ENCODE data around the gene METTL25. TPM values are rescaled to one million over a fixed set of nuclear protein-coding genes. Genes with fewer than 3 reads are reported as not detected.

The METTL25 gene
- total RNA-seq, 1 experiment from 2014 or later = 3.5 TPM

GRCh38 chr12:82357340-82357739, 989 bp upstream of the METTL25 start:
- TF ChIP-seq, protein P1, sequence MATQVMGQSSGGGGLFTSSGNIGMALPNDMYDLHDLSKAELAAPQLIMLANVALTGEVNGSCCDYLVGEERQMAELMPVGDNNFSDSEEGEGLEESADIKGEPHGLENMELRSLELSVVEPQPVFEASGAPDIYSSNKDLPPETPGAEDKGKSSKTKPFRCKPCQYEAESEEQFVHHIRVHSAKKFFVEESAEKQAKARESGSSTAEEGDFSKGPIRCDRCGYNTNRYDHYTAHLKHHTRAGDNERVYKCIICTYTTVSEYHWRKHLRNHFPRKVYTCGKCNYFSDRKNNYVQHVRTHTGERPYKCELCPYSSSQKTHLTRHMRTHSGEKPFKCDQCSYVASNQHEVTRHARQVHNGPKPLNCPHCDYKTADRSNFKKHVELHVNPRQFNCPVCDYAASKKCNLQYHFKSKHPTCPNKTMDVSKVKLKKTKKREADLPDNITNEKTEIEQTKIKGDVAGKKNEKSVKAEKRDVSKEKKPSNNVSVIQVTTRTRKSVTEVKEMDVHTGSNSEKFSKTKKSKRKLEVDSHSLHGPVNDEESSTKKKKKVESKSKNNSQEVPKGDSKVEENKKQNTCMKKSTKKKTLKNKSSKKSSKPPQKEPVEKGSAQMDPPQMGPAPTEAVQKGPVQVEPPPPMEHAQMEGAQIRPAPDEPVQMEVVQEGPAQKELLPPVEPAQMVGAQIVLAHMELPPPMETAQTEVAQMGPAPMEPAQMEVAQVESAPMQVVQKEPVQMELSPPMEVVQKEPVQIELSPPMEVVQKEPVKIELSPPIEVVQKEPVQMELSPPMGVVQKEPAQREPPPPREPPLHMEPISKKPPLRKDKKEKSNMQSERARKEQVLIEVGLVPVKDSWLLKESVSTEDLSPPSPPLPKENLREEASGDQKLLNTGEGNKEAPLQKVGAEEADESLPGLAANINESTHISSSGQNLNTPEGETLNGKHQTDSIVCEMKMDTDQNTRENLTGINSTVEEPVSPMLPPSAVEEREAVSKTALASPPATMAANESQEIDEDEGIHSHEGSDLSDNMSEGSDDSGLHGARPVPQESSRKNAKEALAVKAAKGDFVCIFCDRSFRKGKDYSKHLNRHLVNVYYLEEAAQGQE (IDR thresholded peaks at IDR 0.05; ENCODE audit: insufficient read depth in 1 of 2, low read depth in 2 of 2, low read length in 1 of 2) = no peak
- TF ChIP-seq, protein P2, sequence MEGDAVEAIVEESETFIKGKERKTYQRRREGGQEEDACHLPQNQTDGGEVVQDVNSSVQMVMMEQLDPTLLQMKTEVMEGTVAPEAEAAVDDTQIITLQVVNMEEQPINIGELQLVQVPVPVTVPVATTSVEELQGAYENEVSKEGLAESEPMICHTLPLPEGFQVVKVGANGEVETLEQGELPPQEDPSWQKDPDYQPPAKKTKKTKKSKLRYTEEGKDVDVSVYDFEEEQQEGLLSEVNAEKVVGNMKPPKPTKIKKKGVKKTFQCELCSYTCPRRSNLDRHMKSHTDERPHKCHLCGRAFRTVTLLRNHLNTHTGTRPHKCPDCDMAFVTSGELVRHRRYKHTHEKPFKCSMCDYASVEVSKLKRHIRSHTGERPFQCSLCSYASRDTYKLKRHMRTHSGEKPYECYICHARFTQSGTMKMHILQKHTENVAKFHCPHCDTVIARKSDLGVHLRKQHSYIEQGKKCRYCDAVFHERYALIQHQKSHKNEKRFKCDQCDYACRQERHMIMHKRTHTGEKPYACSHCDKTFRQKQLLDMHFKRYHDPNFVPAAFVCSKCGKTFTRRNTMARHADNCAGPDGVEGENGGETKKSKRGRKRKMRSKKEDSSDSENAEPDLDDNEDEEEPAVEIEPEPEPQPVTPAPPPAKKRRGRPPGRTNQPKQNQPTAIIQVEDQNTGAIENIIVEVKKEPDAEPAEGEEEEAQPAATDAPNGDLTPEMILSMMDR (IDR thresholded peaks at IDR 0.05) = no peak
- no peak for TF ChIP-seq POLR2AphosphoS5 (IDR thresholded peaks at IDR 0.05; ENCODE audit: low read depth, low read length)
- TF ChIP-seq TCF7L2 (IDR thresholded peaks at IDR 0.05; ENCODE audit: low read depth, low read length) = no peak
- TF ChIP-seq SIN3A (IDR thresholded peaks at IDR 0.05; ENCODE audit: borderline replicate concordance, insufficient read depth, low read depth, low read length) = no peak
- Histone ChIP-seq H3K4me3 (ENCODE audit: low read depth in 2 of 2, low read length in 2 of 2) (peak overlapping the region; percentile 99 to 100), H3K4me1 (ENCODE audit: control insufficient read depth, insufficient read depth, low read length) (peaks cover 8% of the 10 kb centered on the region), H3K27ac (ENCODE audit: low read length) (peak overlapping the region; percentile 98), H3K36me3 (ENCODE audit: control insufficient read depth, insufficient read depth, low read length) (peaks cover 46% of the 10 kb centered on the region), H3K9me3 (ENCODE audit: control insufficient read depth, insufficient read depth, low read depth, low read length) (no peaks in the 10 kb centered on the region), H3K27me3 (ENCODE audit: control insufficient read depth, insufficient read depth, low read length) (no peaks in the 10 kb centered on the region)
- no TSS peak for BruUV-seq (replicated peaks)
- in situ Hi-C loops (cut with HindIII; ENCODE audit: low pct_unique_long_range_greater_than_20kb, low sequenced_read_pairs) (no loop called here), intact Hi-C loops (cut with micrococcal nuclease; ENCODE audit: unreplicated experiment) (no loop called here)
- ChIA-PET CTCF (no interaction called here), POLR2A (no interaction called here)
- ATAC-seq = no peak
- no peak for DNase-seq (ENCODE audit: low read depth, low spot score)

DNA sequence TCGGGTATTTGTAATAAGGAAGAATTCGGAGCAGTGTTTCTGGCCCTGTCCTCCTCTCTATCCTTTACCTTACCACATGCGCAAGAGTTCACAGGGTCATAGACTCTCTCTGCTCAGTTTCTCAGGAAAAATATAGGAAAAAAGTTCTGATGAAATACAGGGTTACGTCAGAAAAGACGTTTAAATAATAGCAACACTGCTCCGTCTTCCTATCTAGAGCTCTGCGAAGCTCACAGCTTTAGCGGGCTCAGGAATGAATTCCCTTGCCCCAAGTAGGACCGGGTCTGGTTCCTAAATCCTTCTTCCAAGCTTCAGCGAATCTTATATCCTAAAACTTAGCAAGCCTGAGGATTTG, 507 bp upstream of the METTL25 start:
- Histone ChIP-seq H3K4me3 (ENCODE audit: low read depth in 2 of 2, low read length in 2 of 2) (peak overlapping the region; percentile 99 to 100), H3K9me3 (ENCODE audit: control insufficient read depth, insufficient read depth, low read depth, low read length) (no peaks in the 10 kb centered on the region), H3K27ac (ENCODE audit: low read length) (peak overlapping the region; percentile 98), H3K36me3 (ENCODE audit: control insufficient read depth, insufficient read depth, low read length) (peaks cover 43% of the 10 kb centered on the region), H3K4me1 (ENCODE audit: control insufficient read depth, insufficient read depth, low read length) (peaks cover 8% of the 10 kb centered on the region), H3K27me3 (ENCODE audit: control insufficient read depth, insufficient read depth, low read length) (no peaks in the 10 kb centered on the region)
- TSS peak; percentile 65 for BruUV-seq (replicated peaks)
- in situ Hi-C loops (cut with HindIII; ENCODE audit: low pct_unique_long_range_greater_than_20kb, low sequenced_read_pairs) = no loop called here
- intact Hi-C loops (cut with micrococcal nuclease; ENCODE audit: unreplicated experiment) = loop anchor here (1.0 kb wide), 1 partner anchor 713 kb away; no protein-coding TSS in a partner anchor
- TF ChIP-seq SIN3A (IDR thresholded peaks at IDR 0.05; ENCODE audit: borderline replicate concordance, insufficient read depth, low read depth, low read length) (no peak), TCF7L2 (IDR thresholded peaks at IDR 0.05; ENCODE audit: low read depth, low read length) (no peak), POLR2AphosphoS5 (IDR thresholded peaks at IDR 0.05; ENCODE audit: low read depth, low read length) (no peak)
- TF ChIP-seq, protein P1 (IDR thresholded peaks at IDR 0.05; ENCODE audit: insufficient read depth in 1 of 2, low read depth in 2 of 2, low read length in 1 of 2) = no peak
- TF ChIP-seq, protein P2 (IDR thresholded peaks at IDR 0.05) = no peak
- POLR2A ChIA-PET = no interaction called here
- CTCF ChIA-PET = no interaction called here
- DNase-seq (ENCODE audit: low read depth, low spot score) (no peak), ATAC-seq (peak; percentile 18)
